Tibial nerve (tissue), 4 donors: ENCODE data around the gene IFI16.

Experiments
- EP300 ChIP-seq, 2 donors: sonication (generic); formaldehyde crosslinking; IDR thresholded peaks; one replicate each; pipeline ENCODE4 v1.6.1; 2017; ENCODE audit warnings: antibody characterized with exemption in 2 of 2, mild to moderate bottlenecking in 1 of 2
- POLR2A ChIP-seq, 2 donors: fragments of 450-650 bp; IDR thresholded peaks; one replicate each; pipeline ENCODE4 v1.6.1; 2017; ENCODE audit warnings: antibody characterized with exemption in 2 of 2, mild to moderate bottlenecking in 2 of 2, moderate library complexity in 2 of 2
- TF ChIP-seq, protein P1 (sequence below), 5 experiments: fragments of 200-600 bp in 3 of 5; fragments of 450-650 bp in 2 of 5; sonication (generic) in 3 of 5; IDR thresholded peaks; one replicate each; pipeline ENCODE4 v1.5.1; 2016 to 2019; ENCODE audit warnings: antibody characterized with exemption in 5 of 5, mild to moderate bottlenecking in 3 of 5, moderate library complexity in 2 of 5

DNA sequence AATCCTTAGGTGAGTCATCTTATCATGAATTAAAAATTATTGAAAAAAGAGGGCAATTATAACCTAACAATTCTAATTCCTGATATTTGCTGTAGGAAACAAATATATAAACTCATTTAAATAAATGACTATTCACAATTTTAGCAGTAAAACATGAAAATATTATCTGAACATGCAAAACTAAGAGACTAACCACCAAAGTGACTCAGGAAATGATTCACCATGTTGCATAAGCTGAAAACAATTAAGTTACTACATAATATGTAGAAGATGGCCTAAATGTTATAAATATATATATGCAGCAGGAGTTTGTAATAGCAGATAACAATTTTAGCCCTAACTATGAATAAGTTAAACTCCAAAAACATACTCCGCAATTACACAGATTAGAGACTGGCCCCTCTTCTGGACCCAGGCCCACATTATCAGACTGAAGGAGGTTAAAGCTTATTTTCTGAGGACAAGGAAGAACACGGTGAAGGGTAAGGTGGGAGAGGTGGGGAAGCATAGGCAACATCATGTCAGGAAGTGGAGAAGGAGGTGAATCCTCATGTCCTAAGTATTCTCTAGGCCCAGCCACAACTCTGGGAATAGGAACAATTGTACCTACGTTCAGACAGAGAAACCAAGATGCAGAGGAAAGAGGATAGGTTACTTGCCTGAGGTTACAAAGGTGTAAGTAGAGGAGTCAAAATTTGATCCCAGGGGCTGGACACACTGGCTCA, 82.5 kb downstream of the IFI16 start:
- TF ChIP-seq, protein P1, sequence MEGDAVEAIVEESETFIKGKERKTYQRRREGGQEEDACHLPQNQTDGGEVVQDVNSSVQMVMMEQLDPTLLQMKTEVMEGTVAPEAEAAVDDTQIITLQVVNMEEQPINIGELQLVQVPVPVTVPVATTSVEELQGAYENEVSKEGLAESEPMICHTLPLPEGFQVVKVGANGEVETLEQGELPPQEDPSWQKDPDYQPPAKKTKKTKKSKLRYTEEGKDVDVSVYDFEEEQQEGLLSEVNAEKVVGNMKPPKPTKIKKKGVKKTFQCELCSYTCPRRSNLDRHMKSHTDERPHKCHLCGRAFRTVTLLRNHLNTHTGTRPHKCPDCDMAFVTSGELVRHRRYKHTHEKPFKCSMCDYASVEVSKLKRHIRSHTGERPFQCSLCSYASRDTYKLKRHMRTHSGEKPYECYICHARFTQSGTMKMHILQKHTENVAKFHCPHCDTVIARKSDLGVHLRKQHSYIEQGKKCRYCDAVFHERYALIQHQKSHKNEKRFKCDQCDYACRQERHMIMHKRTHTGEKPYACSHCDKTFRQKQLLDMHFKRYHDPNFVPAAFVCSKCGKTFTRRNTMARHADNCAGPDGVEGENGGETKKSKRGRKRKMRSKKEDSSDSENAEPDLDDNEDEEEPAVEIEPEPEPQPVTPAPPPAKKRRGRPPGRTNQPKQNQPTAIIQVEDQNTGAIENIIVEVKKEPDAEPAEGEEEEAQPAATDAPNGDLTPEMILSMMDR (IDR thresholded peaks at IDR 0.05): no peak
- TF ChIP-seq POLR2A (IDR thresholded peaks at IDR 0.05) (no peak), EP300 (IDR thresholded peaks at IDR 0.05) (no peak)
